Upper lobe of left lung (tissue), 4 donors: Measurements from ENCODE around the gene OPRL1.
"Not testable (repeated sequence)": the region's sequence is repeated elsewhere in the genome, so short reads cannot be mapped to it uniquely, and the experiment has no call there.

Source experiments
- EP300 ChIP-seq, 4 donors: sonication (generic); formaldehyde crosslinking; IDR thresholded peaks; one replicate each; pipeline ENCODE4 v1.5.1; 2017; ENCODE audit warnings: antibody characterized with exemption in 4 of 4, control low read depth in 2 of 4
- POLR2A ChIP-seq, 4 donors: fragments of 450-650 bp; IDR thresholded peaks; one replicate each; pipeline ENCODE4 v1.5.1; 2016 to 2017; ENCODE audit warnings: antibody characterized with exemption in 4 of 4, mild to moderate bottlenecking in 2 of 4

GRCh38 chr20:64117432-64117777 lies 37.5 kb downstream of the OPRL1 start:
- not testable (repeated sequence) for TF ChIP-seq POLR2A, EP300 (IDR thresholded peaks at IDR 0.05)
